Activated CD4-positive, alpha-beta T cell treated with anti-CD3 and anti-CD28 coated beads, Interleukin-10, Interleukin-2, amounts not matched to agents 100 ng/mL and 50 ng/mL, durations not matched to agents 16 hours and 8 hours (primary cell): ENCODE measurements around the gene TIMM29.

Experiments used
- DNase-seq: peaks from one replicate; pipeline ENCODE4 v3.0.0-alpha.2; 2020

TIMM29 gene

DNA sequence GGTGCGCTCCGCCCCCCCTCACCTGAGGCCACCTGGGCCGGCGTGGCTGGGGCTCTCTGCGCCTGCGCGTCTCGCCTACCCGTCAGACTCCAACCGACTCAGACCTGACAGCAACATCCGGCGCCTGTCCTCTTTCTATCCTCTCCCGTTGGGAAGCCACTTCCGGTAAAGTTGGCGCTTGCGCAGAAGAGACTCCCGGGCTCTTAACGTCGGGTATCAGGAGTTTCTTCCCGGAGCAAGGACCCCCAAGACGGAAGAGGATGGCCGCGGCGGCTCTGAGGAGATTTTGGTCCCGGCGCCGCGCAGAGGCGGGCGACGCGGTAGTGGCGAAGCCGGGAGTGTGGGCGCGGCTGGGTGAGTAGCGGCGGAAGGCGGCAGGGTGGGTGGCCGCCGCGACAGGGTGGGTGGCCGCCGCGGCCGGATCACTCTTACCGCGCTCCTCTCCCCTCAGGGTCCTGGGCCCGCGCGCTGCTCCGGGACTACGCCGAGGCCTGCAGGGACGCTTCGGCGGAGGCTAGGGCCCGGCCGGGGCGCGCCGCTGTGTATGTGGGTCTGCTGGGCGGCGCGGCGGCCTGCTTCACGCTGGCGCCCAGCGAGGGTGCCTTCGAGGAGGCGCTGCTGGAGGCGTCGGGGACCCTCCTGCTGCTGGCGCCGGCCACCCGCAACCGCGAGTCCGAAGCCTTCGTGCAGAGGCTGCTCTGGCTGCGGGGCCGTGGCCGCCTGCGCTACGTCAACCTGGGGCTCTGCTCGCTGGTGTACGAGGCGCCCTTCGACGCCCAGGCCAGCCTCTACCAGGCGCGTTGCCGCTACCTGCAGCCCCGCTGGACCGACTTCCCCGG is at the start of gene TIMM29, which contains the start of gene YIPF2:
Gene TIMM29 (plus strand): TSS at position 249 of the 839 bp plus-strand sequence. CDS start 12 bp downstream, at position 261.
Gene YIPF2 (minus strand): TSS at position 77 of the 839 bp plus-strand sequence. CDS start 229 bp downstream, outside the sequence.
- DNase-seq: peak; percentile 98

DNA sequence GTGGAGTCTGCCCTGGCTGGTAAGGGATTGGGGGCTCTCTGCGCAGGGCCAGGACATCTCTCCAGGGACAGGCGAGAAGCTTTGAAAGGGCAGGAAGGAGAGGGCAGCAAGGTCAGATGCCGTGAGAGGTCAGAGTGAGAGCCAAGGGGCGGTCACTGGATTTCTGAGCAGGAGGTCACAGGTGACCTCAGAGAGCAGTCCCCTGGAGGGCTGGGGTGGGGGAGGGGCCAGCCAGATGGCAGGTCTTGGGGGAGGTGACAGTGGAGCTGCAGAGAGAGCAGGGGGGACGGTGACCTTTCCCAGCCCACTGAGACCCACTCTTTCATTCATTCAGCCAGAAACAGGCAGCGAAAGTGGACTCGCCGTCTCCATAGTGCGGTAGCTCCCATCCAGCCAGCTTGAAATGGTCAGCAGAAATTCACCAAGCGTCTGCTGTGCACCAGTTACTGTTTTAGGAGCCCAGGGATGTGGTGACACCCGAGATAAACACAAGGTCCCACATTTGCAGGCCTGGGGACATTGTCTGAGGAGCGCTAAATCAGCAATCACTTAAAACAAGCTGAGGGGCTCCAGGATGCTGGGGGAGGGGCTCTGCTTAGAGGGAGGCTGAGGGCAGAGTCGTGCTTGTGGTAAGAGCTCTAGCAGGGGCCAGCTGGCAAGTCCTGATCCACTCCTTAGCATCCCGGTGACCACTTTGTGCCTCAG is 47.1 kb upstream of the TIMM29 start:
- DNase-seq: no peak

DNA sequence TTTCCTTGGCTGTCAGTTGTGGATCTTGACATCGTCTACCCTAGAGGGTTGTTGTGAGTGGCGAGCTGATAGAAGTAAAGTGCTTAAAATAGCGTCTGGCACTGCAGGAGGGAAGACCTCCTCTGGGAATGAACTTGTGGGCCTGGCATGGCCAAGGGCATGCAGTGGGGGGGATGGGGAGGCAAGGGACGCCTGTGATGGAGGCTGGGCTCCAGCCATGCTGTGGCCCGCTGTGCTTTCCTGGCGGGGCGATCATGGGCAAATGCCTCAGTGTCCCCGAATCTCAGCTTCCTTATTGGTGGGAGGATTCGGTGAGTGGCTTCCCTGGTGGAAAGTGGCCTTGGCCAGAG is 46.5 kb upstream of the TIMM29 start:
- DNase-seq: no peak

DNA sequence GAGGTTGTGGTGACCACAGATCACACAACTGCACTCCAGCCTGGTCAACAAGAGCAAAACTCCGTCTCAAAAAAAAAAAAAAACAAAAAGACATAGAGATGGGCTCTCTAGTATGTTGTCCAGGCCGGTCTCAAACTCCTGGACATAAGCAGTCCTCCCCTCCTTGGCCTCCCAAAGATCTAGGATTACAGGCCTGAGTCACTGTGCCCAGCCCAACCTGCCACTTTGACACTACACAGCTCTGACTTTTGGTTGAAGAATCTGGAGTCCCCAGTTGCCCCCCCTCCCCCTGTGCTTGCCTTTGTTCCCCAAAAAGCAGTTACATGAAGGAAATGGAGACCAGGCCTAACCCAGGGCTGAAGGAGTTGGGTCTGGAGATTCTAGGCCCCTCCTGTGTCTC is 44.3 kb upstream of the TIMM29 start:
- DNase-seq: no peak

DNA sequence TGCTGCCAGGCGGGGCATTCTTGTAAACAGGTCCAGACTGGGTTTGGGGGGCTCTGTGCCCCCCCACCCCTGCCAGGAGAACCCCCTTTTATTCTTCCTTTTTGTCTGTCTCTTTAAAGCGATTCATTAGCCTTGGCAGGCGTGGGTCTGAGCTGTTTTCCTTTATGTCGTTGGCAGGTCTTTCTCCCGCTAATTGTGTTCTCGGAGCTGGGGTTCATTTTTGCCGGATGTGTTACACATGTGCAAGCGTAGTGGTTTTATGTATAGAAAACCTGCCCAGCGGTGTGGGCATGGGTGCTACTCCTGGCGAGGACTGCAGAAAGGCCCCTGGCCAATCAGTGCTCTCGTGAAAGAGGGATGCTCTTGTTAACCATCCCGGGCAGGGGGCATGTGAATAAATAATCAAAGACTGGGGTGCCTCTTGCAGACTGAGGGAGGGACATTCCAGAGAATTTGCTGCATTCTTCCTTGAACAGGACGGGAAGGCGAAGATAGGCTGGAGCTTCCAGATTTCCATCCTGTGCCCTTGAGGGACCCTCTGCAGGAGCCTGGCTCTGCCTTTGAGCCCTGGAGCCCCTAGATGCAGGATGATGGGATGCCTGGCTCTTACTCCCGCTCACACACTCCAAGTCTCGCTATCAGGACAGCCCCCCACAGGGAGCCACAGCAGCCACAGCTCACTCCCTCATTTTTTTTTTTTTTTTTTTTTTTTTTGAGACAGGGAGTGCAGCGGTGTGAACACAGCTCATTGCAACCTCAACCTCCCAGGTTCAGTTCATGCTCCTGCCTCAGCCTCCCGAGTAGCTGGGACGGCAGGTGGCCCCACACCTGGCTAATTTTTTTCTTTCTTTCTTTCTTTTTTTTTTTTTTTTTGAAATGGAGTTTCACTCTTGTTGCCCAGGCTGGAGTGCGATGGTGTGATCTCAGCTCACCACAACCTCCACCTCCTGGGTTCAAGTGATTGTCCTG is 43.1 kb upstream of the TIMM29 start:
- no peak for DNase-seq

DNA sequence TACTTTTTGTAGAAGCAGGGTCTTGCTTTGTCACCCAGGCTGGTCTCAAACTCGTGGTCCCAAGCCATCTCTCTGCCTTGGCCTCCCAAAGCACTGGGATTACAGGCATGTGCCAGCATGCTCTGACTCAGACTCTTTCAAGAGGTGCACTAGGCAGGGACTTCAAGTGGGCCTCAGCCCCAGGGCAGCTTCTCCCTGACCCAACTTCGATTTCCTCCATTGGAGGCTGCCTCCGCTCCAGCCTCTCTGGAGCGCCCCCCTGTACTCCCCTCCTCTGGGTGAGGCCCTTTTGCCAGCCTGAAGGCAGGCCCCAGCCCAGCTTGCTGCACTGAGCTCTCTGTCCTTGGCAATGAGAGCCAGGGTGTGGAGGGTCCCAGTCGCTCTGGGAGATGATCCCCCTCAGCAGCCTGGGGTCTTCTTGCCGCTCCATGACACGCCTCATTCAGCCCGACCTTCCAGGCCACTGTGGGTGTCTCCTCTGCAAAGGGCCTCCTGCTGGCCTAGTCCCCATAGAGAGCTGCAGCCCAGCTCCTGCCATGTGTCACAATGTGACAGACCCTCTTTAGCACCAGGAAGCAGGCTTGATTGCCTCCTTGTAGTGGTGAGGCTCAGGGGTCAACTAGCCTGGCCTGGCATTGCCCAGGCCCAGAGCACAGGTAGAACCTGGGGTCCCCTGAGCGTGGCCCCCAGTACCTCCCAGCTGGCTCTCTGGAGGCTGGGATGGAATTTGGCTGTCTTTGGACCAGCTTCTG is 40.8 kb upstream of the TIMM29 start:
- no peak for DNase-seq

DNA sequence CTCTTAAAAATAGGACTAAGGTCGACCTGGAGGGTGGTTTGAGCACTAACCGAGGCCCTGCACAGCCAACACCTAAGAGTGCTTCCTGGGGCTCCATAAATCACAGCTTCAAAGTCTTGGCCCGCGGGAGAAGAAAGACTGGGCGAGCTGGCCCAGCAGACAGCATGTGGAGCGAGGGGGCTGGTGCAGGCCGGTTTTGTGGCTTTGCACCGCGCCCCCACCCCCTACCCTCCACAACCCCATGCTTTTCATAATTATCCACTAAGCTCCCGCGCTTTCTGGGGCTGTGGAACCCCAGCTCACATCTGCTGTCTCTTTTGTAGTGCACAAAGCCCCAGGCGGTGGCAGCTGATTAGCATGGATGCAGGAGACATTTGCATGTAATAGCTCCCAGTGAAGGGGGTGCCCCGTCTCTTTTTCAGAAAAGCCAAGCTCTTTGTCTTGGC is 40.2 kb upstream of the TIMM29 start:
- no peak for DNase-seq

DNA sequence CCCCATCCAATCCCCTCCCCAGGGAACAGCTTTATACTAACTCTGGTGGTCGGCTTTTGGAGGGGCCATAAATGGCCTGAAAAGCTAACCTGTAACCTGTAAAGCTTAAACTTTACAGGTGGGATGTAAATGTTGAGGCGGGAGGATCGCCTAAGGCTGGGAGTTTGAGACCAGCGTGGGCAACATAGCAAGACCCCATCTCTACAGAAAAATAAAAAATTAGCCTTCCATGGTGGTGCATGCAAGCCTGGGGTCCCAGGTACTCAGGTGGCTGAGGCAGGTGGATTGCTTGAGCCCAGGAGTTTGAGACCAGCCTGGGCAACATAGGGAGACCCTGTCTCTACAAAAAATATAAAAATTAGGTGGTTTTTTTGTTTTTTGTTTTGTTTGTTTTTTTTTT is 38.7 kb upstream of the TIMM29 start:
- DNase-seq: no peak

DNA sequence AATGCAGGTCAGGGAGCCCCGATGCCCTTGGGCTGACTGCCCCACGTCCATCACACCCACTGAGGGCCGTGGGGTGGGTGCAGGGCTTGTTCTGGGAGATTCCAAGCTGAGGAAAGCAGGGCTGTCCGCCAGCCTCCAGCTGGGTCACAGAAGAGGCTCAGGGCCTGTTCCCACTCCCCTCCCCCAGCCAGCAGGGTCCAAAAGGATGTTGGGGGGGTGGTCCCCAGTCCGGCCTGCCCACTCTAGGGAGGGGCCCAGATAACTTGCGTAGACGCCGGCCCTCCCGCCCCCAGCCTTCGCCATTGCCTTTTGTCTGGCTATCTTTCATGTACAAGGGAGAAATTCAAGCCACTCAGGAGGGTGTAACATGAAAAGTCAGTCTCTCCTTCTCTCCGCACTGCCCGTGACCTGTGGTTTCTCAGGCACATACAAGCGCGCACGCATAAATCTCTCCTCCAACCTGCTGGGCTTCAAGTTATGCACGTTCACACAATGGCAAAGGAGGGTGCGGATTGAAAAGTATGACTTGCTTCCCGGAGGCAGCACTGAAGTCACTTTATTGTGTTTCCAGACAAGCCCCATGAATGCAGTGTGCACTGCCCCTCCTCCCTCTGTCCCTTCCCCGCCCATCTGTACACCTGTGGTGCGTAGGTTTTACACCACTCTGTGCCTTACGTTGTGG is 37.1 kb upstream of the TIMM29 start:
- no peak for DNase-seq

DNA sequence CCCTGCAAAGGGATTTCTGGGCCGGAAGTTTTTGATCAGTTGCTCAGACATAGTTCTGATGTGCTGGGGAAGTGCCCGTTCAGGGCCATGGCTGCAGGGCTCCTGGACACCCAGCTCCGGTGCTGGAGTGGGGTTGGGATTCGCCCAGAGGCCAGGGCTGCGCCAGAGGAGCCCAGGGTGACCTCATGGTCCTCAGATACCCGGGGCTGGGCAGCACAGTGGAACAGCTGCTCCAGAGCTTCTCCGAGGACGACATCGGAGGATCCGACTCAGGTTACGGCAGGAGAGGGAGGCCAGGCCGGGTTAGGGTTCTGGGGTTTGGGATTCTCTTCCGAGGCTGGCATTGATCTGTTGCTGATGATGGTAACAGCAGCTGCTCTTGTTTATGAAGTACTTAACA is 36.4 kb upstream of the TIMM29 start:
- no peak for DNase-seq

DNA sequence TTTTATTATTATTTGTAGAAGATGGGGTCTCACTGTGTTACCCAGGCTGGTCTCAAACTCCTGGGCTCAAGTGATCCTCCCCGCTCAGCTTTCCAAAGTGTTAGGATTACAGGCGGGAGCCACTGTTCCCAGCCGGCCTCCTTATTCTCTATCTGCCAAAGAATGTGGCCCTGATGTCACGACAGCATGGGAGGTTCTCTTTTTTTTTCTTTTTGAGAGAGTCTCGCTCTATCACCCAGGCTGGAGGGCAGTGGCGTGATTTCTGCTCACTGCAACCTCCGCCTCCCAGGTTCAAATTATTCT is 33.7 kb upstream of the TIMM29 start:
- DNase-seq: no peak

DNA sequence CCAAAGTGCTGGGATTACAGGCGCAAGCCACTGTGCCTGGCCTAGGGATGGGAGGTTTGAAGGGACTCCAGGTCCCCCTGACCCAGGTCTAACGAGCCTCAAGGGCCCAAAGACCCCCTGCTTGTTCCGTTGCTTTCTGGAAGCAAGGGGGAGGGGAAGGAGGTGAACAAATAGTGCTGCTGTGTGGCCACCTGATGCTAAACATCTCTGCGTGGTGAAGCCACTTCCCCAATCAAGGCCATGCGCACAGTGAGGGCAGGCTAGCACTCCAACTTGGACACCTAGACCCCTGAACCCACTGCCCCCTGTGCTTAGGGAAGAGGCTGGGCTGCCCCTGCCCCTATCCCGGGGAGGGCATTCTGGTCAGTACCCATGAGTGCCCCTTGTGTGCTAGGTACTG is 33.2 kb upstream of the TIMM29 start:
- no peak for DNase-seq

DNA sequence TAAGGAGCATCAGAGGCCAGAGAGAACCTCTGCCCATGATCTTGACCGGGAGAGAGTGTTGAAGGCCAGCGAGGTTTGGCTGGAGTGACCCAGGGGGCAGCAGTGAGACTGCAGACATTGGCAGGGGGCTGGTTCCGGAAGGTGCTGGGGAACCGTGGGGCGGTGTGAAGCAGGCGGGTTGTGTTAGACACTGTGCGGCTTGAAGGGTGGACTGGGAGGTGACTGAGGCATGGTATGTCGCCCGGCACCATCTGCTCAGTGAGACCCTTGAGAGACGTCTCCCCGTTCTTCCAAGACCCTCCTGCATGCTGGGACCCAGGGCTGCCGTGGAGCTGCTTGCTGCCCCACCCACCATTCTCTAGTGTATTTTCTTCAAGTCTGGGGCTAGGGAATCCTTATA is 32.7 kb upstream of the TIMM29 start:
- DNase-seq: no peak

DNA sequence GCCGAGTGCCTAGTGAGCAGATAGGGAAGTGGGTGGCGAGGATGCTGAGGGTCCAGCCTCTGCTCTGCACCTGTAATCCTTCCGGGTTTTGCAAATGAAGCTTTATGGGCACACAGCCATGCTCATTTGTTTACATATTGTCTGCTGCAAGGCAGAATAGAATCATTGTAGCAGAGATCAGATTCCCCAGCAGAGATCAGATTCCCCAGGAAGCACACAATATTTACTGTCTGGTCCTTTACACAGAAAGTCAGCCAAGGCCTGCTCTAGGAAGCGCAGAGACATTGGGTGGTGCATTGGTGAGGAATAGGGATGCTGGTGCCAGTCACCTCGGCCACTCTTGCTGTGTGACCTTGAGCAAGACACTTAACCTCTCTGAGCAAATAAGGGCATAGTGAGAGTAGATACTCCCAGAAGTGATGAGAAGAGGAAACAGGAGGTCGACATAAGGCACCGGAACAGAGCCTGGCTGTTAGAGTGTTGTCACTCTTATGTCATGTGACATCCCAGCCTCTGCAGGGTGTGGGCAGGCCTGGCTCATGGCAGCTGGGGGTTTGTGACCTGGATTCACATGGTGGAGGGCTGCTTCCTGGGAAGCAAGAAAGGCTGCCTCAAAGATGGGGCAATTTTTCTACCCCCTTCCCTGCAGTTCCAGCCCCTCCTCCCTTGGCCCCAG is 31.6 kb upstream of the TIMM29 start:
- peak; percentile 29 for DNase-seq

DNA sequence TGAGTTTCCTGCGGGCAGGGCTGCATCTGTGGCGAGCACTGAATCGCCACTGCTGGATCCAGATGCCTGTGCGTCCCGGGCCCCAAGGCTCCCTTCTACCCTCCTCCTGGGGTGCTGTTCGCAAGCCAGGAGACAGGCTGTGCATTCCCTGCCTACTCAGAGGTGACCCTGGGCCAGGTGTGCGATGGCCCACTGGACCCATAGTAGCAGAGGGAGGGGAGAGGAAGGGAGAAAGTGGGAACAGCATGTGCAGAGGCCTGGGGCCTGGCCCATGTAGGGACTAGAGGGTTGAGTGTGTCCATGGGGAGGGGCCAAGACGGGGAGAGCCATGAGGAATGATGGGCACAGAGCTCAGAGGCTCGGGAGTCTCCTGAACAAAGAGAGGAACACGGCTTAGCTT is 30.0 kb upstream of the TIMM29 start:
- no peak for DNase-seq

DNA sequence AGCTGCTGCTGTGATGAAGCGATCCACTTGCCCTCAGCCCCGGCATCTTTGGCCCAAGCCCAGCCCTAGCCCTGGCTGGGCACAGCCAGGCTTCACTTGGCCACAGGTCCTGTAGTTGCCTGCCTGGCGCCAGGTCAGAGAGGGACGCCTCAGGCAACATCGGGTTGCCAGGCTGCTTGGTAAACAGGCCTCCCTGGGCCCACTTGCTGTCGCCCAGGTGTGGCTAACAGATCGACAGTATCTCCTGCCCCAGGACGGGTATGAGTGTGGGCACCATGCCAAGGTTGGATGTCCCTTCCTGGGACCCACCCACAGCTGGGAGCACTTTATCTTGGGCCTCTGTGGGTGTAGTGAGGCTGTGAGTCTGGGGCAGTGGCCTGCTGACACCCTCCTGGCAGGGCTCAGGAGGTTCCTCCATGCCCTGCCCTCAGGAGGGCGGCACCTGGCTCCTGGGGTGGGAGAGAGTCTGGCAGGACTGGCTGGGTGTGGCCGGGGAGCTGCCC is 29.4 kb upstream of the TIMM29 start:
- no peak for DNase-seq

DNA sequence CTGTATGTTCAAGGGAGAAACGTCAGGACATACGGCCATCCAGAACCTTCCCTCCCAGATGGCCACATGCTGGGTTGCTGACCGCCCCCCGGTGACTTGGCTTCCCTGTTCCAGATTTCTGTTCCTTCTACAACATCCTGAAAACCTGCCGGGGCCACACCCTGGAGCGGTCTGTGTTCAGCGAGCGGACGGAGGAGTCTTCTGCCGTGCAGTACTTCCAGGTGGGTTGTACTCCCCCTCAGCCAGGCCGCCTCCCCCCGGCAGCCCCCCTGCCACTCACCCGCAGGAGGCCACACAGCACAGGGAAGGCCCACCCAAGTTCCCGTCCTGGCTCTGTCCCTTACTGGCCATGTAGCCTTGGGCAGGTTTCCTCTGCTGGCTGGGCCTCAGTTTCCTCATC is 20.7 kb upstream of the TIMM29 start:
- DNase-seq: no peak

DNA sequence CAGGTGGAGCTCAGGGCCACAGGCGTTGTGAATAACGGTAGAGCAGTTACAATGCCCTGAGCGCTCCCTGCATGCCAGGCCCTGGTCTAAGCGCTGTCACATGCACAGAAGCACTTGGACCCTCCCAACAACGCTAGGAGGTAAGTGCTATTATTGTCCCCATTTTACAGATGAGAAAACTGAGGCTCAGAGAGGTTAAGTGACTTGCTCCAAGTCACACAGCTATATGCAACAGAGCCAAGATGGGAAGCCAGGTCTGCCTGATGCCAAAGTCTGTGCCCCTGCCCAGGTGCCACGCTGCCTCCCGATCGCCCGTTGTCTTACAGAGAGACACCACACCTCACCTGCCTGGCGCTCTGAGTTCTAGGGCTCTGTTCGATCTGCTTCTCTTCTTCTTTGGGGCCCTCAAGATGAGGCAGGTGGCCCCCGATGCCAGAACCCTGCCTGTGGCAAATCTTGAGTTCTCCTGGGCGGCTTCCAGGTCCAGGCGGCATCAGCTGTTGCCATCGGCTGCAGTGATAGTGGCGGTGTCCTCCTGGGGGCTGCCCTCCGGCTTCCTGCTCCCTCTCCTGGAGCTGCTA is 20.1 kb upstream of the TIMM29 start:
- DNase-seq: no peak

DNA sequence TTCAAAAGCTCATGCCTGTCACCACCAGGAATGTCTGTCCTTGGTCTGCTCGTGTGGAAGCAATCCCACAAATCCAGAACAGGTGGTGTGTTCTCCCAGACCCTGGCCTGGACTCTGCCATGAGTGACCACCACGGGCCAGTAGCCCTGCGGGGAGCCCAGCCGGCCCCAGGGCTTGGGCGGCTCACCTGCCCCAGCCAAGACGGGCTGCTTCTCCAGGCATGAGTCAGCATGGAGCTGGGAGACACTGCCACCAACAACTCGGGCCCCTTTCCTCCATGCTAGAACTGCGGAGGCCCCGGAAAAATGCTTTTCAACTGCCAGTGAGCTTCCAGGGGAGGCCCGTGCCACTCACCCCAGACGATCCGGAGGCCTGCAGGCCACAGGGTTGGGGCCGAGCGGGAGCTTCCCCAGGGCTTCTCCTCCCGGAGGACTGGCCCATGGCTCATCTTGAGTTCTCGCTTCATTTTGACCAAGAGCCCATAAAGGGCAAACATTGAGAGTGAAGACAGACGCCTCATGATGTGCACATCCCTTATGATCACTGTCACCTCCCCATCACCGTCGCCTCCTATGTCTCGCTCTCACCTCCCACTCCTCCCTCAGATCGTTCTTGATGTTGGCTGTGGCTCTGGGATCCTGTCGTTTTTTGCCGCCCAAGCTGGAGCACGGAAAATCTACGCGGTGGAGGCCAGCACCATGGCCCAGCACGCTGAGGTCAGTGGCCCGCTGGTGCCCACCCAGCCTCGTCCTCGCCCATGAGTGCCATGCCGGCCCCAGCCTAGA is 16.8 kb upstream of the TIMM29 start:
- no peak for DNase-seq

DNA sequence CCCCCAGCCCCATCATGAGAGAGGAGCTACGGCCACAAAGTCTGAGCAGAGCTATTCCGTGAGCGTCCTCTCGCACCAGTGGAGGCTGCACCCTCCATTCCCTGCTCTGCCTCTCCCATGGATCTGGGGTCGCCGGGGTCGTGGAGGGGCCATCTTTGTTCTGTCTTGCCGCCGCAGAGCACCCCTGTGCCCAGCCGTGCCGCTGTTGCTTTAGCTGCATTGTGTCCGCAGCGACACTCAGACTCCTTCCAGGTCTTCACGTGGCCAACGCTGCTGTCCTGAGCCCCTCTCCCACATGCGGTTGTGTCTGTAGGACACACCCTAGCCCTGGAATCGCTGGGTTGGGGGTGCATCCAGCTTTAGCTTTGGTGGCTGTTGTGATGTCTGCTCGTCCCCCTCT is 16.0 kb upstream of the TIMM29 start:
- DNase-seq: no peak
